GM21576 (cell line): ENCODE data around the gene LAMB4.
A peak's percentile ranks its signal among the peaks of the same experiment; 100 is the strongest.
"Not testable (repeated sequence)": the region's sequence is repeated elsewhere in the genome, so short reads cannot be mapped to it uniquely, and the experiment has no call there.

ENCODE experiments used
- ATAC-seq: cut with Tn5 transposase; IDR thresholded peaks from one replicate; pipeline ENCODE4 v1.9.1; 2021; ENCODE audit warnings: mild to moderate bottlenecking, moderate library complexity; ENCODE audit not compliant: unreplicated experiment

Gene LAMB4

GRCh38 chr7:108049962-108050361 lies 80.2 kb downstream of the LAMB4 start:
- peak; percentile 67 for ATAC-seq

- ATAC-seq = no peak
Measured at GRCh38 chr7:108048422-108048821, 81.7 kb downstream of the LAMB4 start.

- no peak for ATAC-seq
Measured at GRCh38 chr7:108046952-108047506, 83.1 kb downstream of the LAMB4 start.

GRCh38 chr7:108045669-108046068 lies 84.5 kb downstream of the LAMB4 start:
- ATAC-seq = no peak

GRCh38 chr7:108045154-108045553 lies 85.0 kb downstream of the LAMB4 start:
- no peak for ATAC-seq

- ATAC-seq = no peak
Measured at GRCh38 chr7:108044345-108044744, 85.8 kb downstream of the LAMB4 start.

- ATAC-seq = no peak
Measured at GRCh38 chr7:108038986-108039385, 91.2 kb downstream of the LAMB4 start.

- no peak for ATAC-seq
Measured at GRCh38 chr7:108037741-108038140, 92.4 kb downstream of the LAMB4 start.

- no peak for ATAC-seq
Measured at GRCh38 chr7:108037140-108037539, 93.0 kb downstream of the LAMB4 start.

- ATAC-seq = no peak
Measured at GRCh38 chr7:108034586-108034985, 95.6 kb downstream of the LAMB4 start.

- ATAC-seq = no peak
Measured at GRCh38 chr7:108033776-108034497, 96.2 kb downstream of the LAMB4 start.

- ATAC-seq = not testable (repeated sequence)
Measured at GRCh38 chr7:108033309-108033708, 96.9 kb downstream of the LAMB4 start.

GRCh38 chr7:108030516-108030915 lies 99.6 kb downstream of the LAMB4 start:
- no peak for ATAC-seq

GRCh38 chr7:108029034-108029433 lies 101.1 kb downstream of the LAMB4 start:
- no peak for ATAC-seq

GRCh38 chr7:108028111-108028510 lies 102.0 kb downstream of the LAMB4 start:
- no peak for ATAC-seq

- no peak for ATAC-seq
Measured at GRCh38 chr7:108027239-108027638, 102.9 kb downstream of the LAMB4 start.

GRCh38 chr7:108026647-108027046 lies 103.5 kb downstream of the LAMB4 start:
- ATAC-seq = no peak

GRCh38 chr7:108026116-108026515 lies 104.0 kb downstream of the LAMB4 start:
- no peak for ATAC-seq

GRCh38 chr7:108024538-108024937 lies 105.6 kb downstream of the LAMB4 start:
- ATAC-seq = no peak

GRCh38 chr7:108020585-108020984 lies 109.6 kb downstream of the LAMB4 start:
- no peak for ATAC-seq

GRCh38 chr7:108018668-108019067 lies 111.5 kb downstream of the LAMB4 start:
- no peak for ATAC-seq

- no peak for ATAC-seq
Measured at GRCh38 chr7:108017776-108018151, 112.4 kb downstream of the LAMB4 start.
